HG03565 (cell line): ENCODE results near the gene CNPY1.

ENCODE experiments used
- ATAC-seq: cut with Tn5 transposase; IDR thresholded peaks from one replicate; pipeline ENCODE4 v1.9.1; 2021; ENCODE audit warnings: mild to moderate bottlenecking, moderate library complexity; ENCODE audit not compliant: unreplicated experiment

The CNPY1 gene

GRCh38 chr7:155490697-155491628 is 55.4 kb downstream of the CNPY1 start:
- ATAC-seq = peak; percentile 88

- ATAC-seq = no peak
Observed at GRCh38 chr7:155489862-155490696, 56.3 kb downstream of the CNPY1 start.

- ATAC-seq = no peak
Observed at GRCh38 chr7:155489158-155489840, 57.1 kb downstream of the CNPY1 start.

GRCh38 chr7:155488483-155489127 is 57.8 kb downstream of the CNPY1 start:
- no peak for ATAC-seq

- no peak for ATAC-seq
Observed at GRCh38 chr7:155487509-155488482, 58.6 kb downstream of the CNPY1 start.

GRCh38 chr7:155486783-155487508 is 59.4 kb downstream of the CNPY1 start:
- no peak for ATAC-seq

GRCh38 chr7:155484483-155485399 is 61.6 kb downstream of the CNPY1 start:
- no peak for ATAC-seq

- ATAC-seq = no peak
Observed at GRCh38 chr7:155483868-155484325, 62.5 kb downstream of the CNPY1 start.

- ATAC-seq = no peak
Observed at GRCh38 chr7:155483245-155483644, 63.1 kb downstream of the CNPY1 start.

GRCh38 chr7:155482511-155483183 is 63.7 kb downstream of the CNPY1 start:
- ATAC-seq = no peak

- no peak for ATAC-seq
Observed at GRCh38 chr7:155481764-155482163, 64.6 kb downstream of the CNPY1 start.

- ATAC-seq = peak; percentile 96
Observed at GRCh38 chr7:155477476-155477875, 68.9 kb downstream of the CNPY1 start.

- ATAC-seq = no peak
Observed at GRCh38 chr7:155471718-155472117, 74.6 kb downstream of the CNPY1 start.

GRCh38 chr7:155470686-155471638 is 75.4 kb downstream of the CNPY1 start:
- no peak for ATAC-seq

- no peak for ATAC-seq
Observed at GRCh38 chr7:155470186-155470487, 76.2 kb downstream of the CNPY1 start.
